Measurements from ENCODE around the gene C16orf78.
A peak's percentile ranks its signal among the peaks of the same experiment; 100 is the strongest.

Gene C16orf78

GRCh38 chr16:49440156-49441065, 66.8 kb downstream of the C16orf78 start:
- POLR2A ChIA-PET: no interaction called here

GRCh38 chr16:49441366-49441780, 67.8 kb downstream of the C16orf78 start:
- peak; percentile 82 for DNase-seq (ENCODE audit: extremely low spot score)
- POLR2A ChIA-PET: no interaction called here
- peak; percentile 39 for TF ChIP-seq CTCF (IDR thresholded peaks at IDR 0.05; ENCODE audit: control extremely low read depth, extremely low read depth, low read depth, missing control alignments)
- CTCF ChIA-PET: no interaction called here

More at GRCh38 chr16:49440156-49441065, 66.8 kb downstream of the C16orf78 start:
- TF ChIP-seq CTCF (IDR thresholded peaks at IDR 0.05; ENCODE audit: control extremely low read depth, extremely low read depth, low read depth, missing control alignments): no peak
- no peak for DNase-seq (ENCODE audit: extremely low spot score)
- CTCF ChIA-PET: interaction anchor here (0.9 kb wide), 1 partner anchor 10 kb away, joined by 3 read pairs; no protein-coding TSS in a partner anchor

- POLR2A ChIA-PET: no interaction called here
- CTCF ChIA-PET: interaction anchor here (1.0 to 1.4 kb wide), 2 partner anchors 9 to 35 kb away, joined by 3 to 4 read pairs; no protein-coding TSS in a partner anchor
- no peak for DNase-seq (ENCODE audit: extremely low spot score)
These were observed 69.2 kb downstream of the C16orf78 start for GRCh38 chr16:49442805-49443204.

GRCh38 chr16:49443576-49443975, 70.0 kb downstream of the C16orf78 start:
- POLR2A ChIA-PET: no interaction called here
- no peak for DNase-seq (ENCODE audit: extremely low spot score)
- TF ChIP-seq CTCF (IDR thresholded peaks at IDR 0.05; ENCODE audit: control extremely low read depth, extremely low read depth, low read depth, missing control alignments): no peak
- CTCF ChIA-PET: interaction anchor here (1.4 kb wide), 1 partner anchor 8 kb away, joined by 4 read pairs; no protein-coding TSS in a partner anchor

More at GRCh38 chr16:49442805-49443204, 69.2 kb downstream of the C16orf78 start:
- TF ChIP-seq CTCF (IDR thresholded peaks at IDR 0.05; ENCODE audit: control extremely low read depth, extremely low read depth, low read depth, missing control alignments): no peak

- CTCF ChIA-PET: interaction anchor here (1.0 kb wide), 1 partner anchor 39 kb away, joined by 3 read pairs; no protein-coding TSS in a partner anchor
- no peak for DNase-seq (ENCODE audit: extremely low spot score)
- no peak for TF ChIP-seq CTCF (IDR thresholded peaks at IDR 0.05; ENCODE audit: control extremely low read depth, extremely low read depth, low read depth, missing control alignments)
- POLR2A ChIA-PET: no interaction called here
These were observed 73.2 kb downstream of the C16orf78 start for GRCh38 chr16:49446805-49447204.

Measured in GM10248 (cell line).